Endothelial cell (in vitro differentiated cells): ENCODE measurements around the gene KLK14. TPM values are rescaled to one million over a fixed set of nuclear protein-coding genes. Genes with fewer than 3 reads are reported as not detected.

Experiments
- DNase-seq: peaks from one replicate; pipeline ENCODE4 v3.0.0; 2021; ENCODE audit warnings: low spot score
- H3K27ac Mint-ChIP-seq: one replicate; pipeline ENCODE4 v1.8.0; 2021; ENCODE audit warnings: mixed read lengths, inconsistent platforms; ENCODE audit not compliant: unreplicated experiment
- H3K27me3 Mint-ChIP-seq: one replicate; pipeline ENCODE4 v1.8.0; 2021; ENCODE audit warnings: mild to moderate bottlenecking, moderate library complexity, mixed read lengths, inconsistent platforms; ENCODE audit not compliant: unreplicated experiment
- H3K36me3 Mint-ChIP-seq: one replicate; pipeline ENCODE4 v1.8.0; 2021; ENCODE audit warnings: mild to moderate bottlenecking, low read depth, mixed read lengths, inconsistent platforms; ENCODE audit not compliant: unreplicated experiment
- H3K4me1 Mint-ChIP-seq: one replicate; pipeline ENCODE4 v1.8.0; 2021; ENCODE audit warnings: mild to moderate bottlenecking, mixed read lengths, inconsistent platforms; ENCODE audit not compliant: unreplicated experiment
- H3K4me3 Mint-ChIP-seq: one replicate; pipeline ENCODE4 v1.8.0; 2021; ENCODE audit warnings: mild to moderate bottlenecking, mixed read lengths, inconsistent platforms; ENCODE audit not compliant: unreplicated experiment
- H3K9me3 Mint-ChIP-seq: one replicate; pipeline ENCODE4 v1.8.0; 2021; ENCODE audit warnings: mixed read lengths, inconsistent platforms; ENCODE audit not compliant: unreplicated experiment
- total RNA-seq: library from RNA; stranded (reverse); fragmentation: NEBNext Ultra II Directional; extraction: Animal tissue kit (Norgen Biotek cat#: 25700); gene quantifications from one replicate; pipeline ENCODE4 v1.2.1, GENCODE V29; 2021; ENCODE audit not compliant: unreplicated experiment
- TF ChIP-seq, protein P1 (sequence below): fragments of 200-600 bp; sonication (generic); IDR thresholded peaks from one replicate; pipeline ENCODE4 v1.5.0; 2021; ENCODE audit warnings: antibody characterized with exemption; ENCODE audit not compliant: unreplicated experiment

Gene KLK14
- total RNA-seq, 1 donor from 2014 or later: not detected

DNA sequence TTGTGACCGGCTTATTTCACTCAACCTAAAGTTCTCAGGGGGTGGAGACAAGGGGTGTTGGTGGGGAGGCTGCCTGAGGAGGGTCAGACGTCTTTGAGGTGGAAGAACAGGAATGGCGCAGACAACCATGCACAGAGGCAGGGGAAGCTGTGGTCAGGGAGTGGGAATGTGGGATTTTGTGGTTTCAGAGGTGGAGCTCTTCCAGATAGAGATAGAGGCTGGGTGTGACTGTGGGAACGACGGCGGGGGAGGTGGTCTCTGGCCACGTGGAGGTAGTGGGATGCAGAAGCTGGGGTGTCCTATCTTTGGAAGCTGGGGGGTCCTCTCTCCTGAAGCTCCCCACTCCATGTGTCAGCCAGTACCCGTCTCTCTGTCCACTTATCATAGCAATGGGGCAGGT is 7.8 kb upstream of the KLK14 start:
- Mint-ChIP-seq H3K4me3 (no peak overlapping the region), H3K4me1 (peaks cover 19% of the 10 kb centered on the region), H3K9me3 (no peaks in the 10 kb centered on the region), H3K36me3 (no peaks in the 10 kb centered on the region), H3K27me3 (peaks cover 4% of the 10 kb centered on the region), H3K27ac (no peak overlapping the region)
- TF ChIP-seq, protein P1, sequence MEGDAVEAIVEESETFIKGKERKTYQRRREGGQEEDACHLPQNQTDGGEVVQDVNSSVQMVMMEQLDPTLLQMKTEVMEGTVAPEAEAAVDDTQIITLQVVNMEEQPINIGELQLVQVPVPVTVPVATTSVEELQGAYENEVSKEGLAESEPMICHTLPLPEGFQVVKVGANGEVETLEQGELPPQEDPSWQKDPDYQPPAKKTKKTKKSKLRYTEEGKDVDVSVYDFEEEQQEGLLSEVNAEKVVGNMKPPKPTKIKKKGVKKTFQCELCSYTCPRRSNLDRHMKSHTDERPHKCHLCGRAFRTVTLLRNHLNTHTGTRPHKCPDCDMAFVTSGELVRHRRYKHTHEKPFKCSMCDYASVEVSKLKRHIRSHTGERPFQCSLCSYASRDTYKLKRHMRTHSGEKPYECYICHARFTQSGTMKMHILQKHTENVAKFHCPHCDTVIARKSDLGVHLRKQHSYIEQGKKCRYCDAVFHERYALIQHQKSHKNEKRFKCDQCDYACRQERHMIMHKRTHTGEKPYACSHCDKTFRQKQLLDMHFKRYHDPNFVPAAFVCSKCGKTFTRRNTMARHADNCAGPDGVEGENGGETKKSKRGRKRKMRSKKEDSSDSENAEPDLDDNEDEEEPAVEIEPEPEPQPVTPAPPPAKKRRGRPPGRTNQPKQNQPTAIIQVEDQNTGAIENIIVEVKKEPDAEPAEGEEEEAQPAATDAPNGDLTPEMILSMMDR: no peak
- no peak for DNase-seq

DNA sequence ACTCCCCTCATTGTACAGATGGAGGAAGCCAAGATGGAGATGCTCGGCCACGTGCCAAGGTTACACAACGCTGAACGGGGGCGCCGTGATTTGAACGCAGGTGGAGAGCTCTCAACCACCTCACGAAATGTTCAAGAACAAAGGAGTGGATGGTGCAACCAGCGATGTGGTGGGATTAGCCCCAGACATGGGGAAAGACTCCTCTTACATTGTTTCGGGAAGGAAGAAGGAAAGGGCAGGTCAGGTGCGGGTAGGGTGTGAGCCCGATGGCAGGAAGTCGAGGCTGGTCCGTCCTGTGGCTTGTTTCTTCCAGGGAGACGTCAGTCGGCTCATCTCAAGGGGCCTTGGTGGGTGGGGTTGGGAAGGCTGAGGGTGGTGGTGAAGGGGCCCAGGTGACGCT is 7.1 kb upstream of the KLK14 start:
- H3K36me3 Mint-ChIP-seq: no peaks in the 10 kb centered on the region

DNA sequence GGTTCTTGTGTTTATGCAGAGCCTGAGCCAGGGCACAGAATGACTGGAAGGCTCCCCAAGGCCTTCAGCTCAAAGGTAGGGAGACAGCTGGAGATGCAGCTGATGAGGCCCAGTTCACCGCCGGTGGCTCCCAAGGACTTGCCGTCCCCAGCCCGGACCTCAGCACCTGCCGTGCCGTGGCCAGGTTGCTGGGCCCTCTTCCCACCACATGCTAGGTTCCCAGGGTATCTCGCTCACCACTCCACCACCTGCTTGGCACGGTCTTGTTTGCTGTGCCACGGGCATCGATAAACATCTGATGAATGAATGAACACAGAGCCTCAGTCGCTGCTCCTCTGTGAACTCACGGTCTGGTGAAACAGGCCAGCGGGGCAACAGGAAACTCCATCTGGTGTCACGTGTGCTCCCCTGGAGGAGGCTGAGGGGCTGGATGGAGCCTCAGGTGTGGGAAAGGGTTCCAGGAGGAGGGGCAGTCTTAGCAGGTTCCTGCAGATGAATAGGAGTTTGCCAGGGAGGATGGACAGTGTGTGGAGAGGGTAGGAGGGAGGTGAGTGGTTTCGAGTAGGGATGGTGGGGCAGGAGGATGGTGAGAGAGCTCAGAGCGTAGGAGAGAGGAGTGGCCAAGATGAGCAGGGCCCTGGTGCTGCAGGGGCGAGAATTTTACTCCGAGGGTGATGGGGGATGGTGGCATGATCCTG is 3.6 kb upstream of the KLK14 start:
- peaks cover 9% of the 10 kb centered on the region for H3K4me1 Mint-ChIP-seq
- H3K4me3 Mint-ChIP-seq: no peak overlapping the region
- H3K27me3 Mint-ChIP-seq: peaks cover 12% of the 10 kb centered on the region
- DNase-seq: no peak
- H3K9me3 Mint-ChIP-seq: no peaks in the 10 kb centered on the region
- H3K36me3 Mint-ChIP-seq: no peaks in the 10 kb centered on the region
- TF ChIP-seq, protein P1: no peak
- no peak overlapping the region for H3K27ac Mint-ChIP-seq

More for the DNA sequence above, 7.1 kb upstream of the KLK14 start:
- no peak overlapping the region for H3K27ac Mint-ChIP-seq
- peak overlapping the region; percentile 39 for H3K4me3 Mint-ChIP-seq
- TF ChIP-seq, protein P1: no peak
- DNase-seq: no peak
- H3K27me3 Mint-ChIP-seq: peaks cover 8% of the 10 kb centered on the region
- no peaks in the 10 kb centered on the region for H3K9me3 Mint-ChIP-seq
- peaks cover 19% of the 10 kb centered on the region for H3K4me1 Mint-ChIP-seq

DNA sequence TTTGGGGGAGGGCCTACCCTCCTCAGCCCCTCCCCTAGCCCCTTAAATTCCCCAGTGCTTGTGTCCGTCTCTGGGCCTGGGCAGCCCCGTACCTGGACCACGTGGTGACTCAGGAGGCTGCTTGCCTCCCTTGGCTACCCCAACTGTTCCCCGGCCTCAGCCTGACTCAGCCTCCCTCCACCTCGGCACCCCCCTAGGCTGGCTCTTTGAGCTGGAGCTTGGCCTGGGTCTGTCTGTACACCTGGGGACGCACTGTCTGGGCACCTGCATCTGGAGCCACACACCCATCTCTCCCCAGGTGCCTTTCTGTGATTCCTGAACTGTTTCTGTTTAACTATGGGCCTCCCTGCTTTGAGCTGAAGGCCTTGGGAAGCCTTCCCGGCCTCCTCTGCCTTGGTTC is 1.8 kb upstream of the KLK14 start:
- no peak overlapping the region for H3K4me3 Mint-ChIP-seq
- H3K27me3 Mint-ChIP-seq: peaks cover 9% of the 10 kb centered on the region
- TF ChIP-seq, protein P1: no peak
- DNase-seq: no peak
- H3K27ac Mint-ChIP-seq: no peak overlapping the region
- H3K4me1 Mint-ChIP-seq: peaks cover under 1% of the 10 kb centered on the region
- no peaks in the 10 kb centered on the region for H3K36me3 Mint-ChIP-seq
- no peaks in the 10 kb centered on the region for H3K9me3 Mint-ChIP-seq

DNA sequence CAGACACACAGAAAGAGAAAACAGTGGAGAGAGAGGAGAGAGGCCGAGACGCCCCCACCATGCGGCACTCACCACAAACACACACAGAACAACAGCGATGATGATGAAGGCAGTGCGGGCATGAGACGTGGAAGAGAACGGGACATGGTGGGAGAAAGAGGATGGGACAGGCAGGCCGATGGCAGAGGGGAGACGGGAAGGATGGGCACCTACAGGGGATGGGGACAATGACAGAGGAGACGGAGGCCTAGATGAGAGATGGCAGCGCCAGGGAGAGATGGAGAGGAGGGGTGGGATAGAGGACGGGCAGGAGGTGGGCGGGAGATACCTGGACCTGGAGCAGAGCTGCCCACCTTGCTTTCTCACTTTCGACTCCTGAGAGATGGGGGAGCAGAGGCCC is 1.1 kb upstream of the KLK14 start:
- no peak overlapping the region for H3K27ac Mint-ChIP-seq
- no peak for DNase-seq
- no peaks in the 10 kb centered on the region for H3K9me3 Mint-ChIP-seq
- H3K4me3 Mint-ChIP-seq: no peak overlapping the region
- no peaks in the 10 kb centered on the region for H3K36me3 Mint-ChIP-seq
- peaks cover 8% of the 10 kb centered on the region for H3K27me3 Mint-ChIP-seq
- H3K4me1 Mint-ChIP-seq: no peaks in the 10 kb centered on the region
- TF ChIP-seq, protein P1: no peak
